Breast epithelium (tissue), 3 donors: Measurements from ENCODE around the gene TYK2.
"Not testable (repeated sequence)": the region's sequence is repeated elsewhere in the genome, so short reads cannot be mapped to it uniquely, and the experiment has no call there.

Source experiments
- POLR2A ChIP-seq: fragments of 450-650 bp; IDR thresholded peaks from one replicate; pipeline ENCODE4 v1.6.1; 2016; ENCODE audit warnings: antibody characterized with exemption, mild to moderate bottlenecking, moderate library complexity
- TF ChIP-seq, protein P1 (sequence below), 3 donors: fragments of 450-650 bp; IDR thresholded peaks; one replicate each; pipeline ENCODE4 v1.5.1; 2016 to 2017; ENCODE audit warnings: antibody characterized with exemption in 3 of 3, mild to moderate bottlenecking in 3 of 3, moderate library complexity in 3 of 3

DNA sequence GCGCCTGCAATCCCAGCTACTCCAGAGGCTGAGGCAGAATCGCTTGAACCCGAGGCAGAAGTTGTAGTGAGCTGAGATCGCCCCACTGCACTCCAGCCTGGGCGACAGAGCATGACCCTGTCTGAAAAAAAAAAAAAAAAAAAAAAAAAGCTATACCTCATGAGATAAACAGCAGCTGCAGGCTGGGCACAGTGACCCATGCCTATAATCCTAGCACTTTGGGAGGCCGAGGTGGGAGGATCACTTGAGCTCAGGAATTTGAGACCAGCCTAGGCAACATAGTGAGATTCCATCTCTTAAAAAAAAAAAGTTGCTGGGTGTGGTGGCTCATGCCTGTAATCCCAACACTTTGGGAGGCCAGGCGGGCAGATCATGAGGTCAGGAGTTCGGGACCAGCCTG, 19.0 kb upstream of the TYK2 start:
- TF ChIP-seq POLR2A: not testable (repeated sequence)
- TF ChIP-seq, protein P1, sequence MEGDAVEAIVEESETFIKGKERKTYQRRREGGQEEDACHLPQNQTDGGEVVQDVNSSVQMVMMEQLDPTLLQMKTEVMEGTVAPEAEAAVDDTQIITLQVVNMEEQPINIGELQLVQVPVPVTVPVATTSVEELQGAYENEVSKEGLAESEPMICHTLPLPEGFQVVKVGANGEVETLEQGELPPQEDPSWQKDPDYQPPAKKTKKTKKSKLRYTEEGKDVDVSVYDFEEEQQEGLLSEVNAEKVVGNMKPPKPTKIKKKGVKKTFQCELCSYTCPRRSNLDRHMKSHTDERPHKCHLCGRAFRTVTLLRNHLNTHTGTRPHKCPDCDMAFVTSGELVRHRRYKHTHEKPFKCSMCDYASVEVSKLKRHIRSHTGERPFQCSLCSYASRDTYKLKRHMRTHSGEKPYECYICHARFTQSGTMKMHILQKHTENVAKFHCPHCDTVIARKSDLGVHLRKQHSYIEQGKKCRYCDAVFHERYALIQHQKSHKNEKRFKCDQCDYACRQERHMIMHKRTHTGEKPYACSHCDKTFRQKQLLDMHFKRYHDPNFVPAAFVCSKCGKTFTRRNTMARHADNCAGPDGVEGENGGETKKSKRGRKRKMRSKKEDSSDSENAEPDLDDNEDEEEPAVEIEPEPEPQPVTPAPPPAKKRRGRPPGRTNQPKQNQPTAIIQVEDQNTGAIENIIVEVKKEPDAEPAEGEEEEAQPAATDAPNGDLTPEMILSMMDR (IDR thresholded peaks at IDR 0.05): not testable (repeated sequence)
